ENCODE results near the gene RBM26.

- TF ChIP-seq TAF1 (IDR thresholded peaks at IDR 0.05; ENCODE audit: low read depth) (no peak), RAD21 (IDR thresholded peaks at IDR 0.05; ENCODE audit: low read depth) (no peak), MAX (IDR thresholded peaks at IDR 0.05) (no peak), CREB1 (IDR thresholded peaks at IDR 0.05; ENCODE audit: low read depth) (no peak), EP300 (IDR thresholded peaks at IDR 0.05; ENCODE audit: borderline replicate concordance) (no peak), USF1 (IDR thresholded peaks at IDR 0.05) (no peak), TEAD4 (IDR thresholded peaks at IDR 0.05) (no peak), EGR1 (IDR thresholded peaks at IDR 0.05) (no peak), FOXM1 (IDR thresholded peaks at IDR 0.05; ENCODE audit: borderline replicate concordance, low read depth) (no peak), YY1 (IDR thresholded peaks at IDR 0.05; ENCODE audit: low read depth) (no peak)
Observed at GRCh38 chr13:79353693-79354092, 52.4 kb downstream of the RBM26 start.
